ENCODE data around the gene DGKA. TPM values are rescaled to one million over a fixed set of nuclear protein-coding genes. Genes with fewer than 3 reads are reported as not detected.

Gene DGKA
- total and polyA plus RNA-seq, 2 of the 13 experiments (the other 11 are each of a cell fraction or from before 2014, with no cell fraction given): 2.4 to 5.4 TPM

Other genes starting within 250 kb of the DGKA start
- gene ITGA7, start 223.3 kb upstream of the DGKA start, total RNA-seq (2016; rRNA removed; fragmentation: Illumina TruSeq; extraction: Trizol): 0.24 and 0.75 TPM in 2 replicates
- gene ITGA7, start 223.3 kb upstream of the DGKA start, polyA plus RNA-seq (2011; rRNA removed): 0.65 and 1.8 TPM in 2 replicates
- gene BLOC1S1, start 215.1 kb upstream of the DGKA start, total RNA-seq (2016; rRNA removed; fragmentation: Illumina TruSeq; extraction: Trizol): 95.3 and 99.7 TPM in 2 replicates
- 50.5 and 55.1 TPM in 2 replicates for gene BLOC1S1, start 215.1 kb upstream of the DGKA start, polyA plus RNA-seq (2011; rRNA removed)
- 1.0 and 2.6 TPM in 2 replicates for gene RDH5, start 210.8 kb upstream of the DGKA start, total RNA-seq (2016; rRNA removed; fragmentation: Illumina TruSeq; extraction: Trizol)
- gene RDH5, start 210.8 kb upstream of the DGKA start, polyA plus RNA-seq (2011; rRNA removed): 5.7 TPM in 2 replicates
- gene CD63, start 202.2 kb upstream of the DGKA start, total RNA-seq (2016; rRNA removed; fragmentation: Illumina TruSeq; extraction: Trizol): 134 and 277 TPM in 2 replicates
- gene CD63, start 202.2 kb upstream of the DGKA start, polyA plus RNA-seq (2011; rRNA removed): 211 and 234 TPM in 2 replicates
- 1.4 and 1.5 TPM in 2 replicates for gene GDF11, start 188.0 kb upstream of the DGKA start, total RNA-seq (2016; rRNA removed; fragmentation: Illumina TruSeq; extraction: Trizol)
- 0.63 and 1.0 TPM in 2 replicates for gene GDF11, start 188.0 kb upstream of the DGKA start, polyA plus RNA-seq (2011; rRNA removed)
- gene SARNP, start 113.4 kb upstream of the DGKA start, total RNA-seq (2016; rRNA removed; fragmentation: Illumina TruSeq; extraction: Trizol): 95.4 and 137 TPM in 2 replicates
- 46.4 and 59.0 TPM in 2 replicates for gene SARNP, start 113.4 kb upstream of the DGKA start, polyA plus RNA-seq (2011; rRNA removed)
- 14.8 and 28.6 TPM in 2 replicates for gene ORMDL2, start 113.1 kb upstream of the DGKA start, total RNA-seq (2016; rRNA removed; fragmentation: Illumina TruSeq; extraction: Trizol)
- gene ORMDL2, start 113.1 kb upstream of the DGKA start, polyA plus RNA-seq (2011; rRNA removed): 24.0 and 30.2 TPM in 2 replicates
- 22.4 and 23.9 TPM in 2 replicates for gene DNAJC14, start 101.6 kb upstream of the DGKA start, total RNA-seq (2016; rRNA removed; fragmentation: Illumina TruSeq; extraction: Trizol)
- gene DNAJC14, start 101.6 kb upstream of the DGKA start, polyA plus RNA-seq (2011; rRNA removed): 4.3 and 6.4 TPM in 2 replicates
- gene MMP19, start 88.2 kb upstream of the DGKA start, total RNA-seq (2016; rRNA removed; fragmentation: Illumina TruSeq; extraction: Trizol): 0.07 TPM in 1 of 2 replicates, not detected in the other
- 0.08 and 0.16 TPM in 2 replicates for gene MMP19, start 88.2 kb upstream of the DGKA start, polyA plus RNA-seq (2011; rRNA removed)
- gene PYM1, start 3.3 kb upstream of the DGKA start, total RNA-seq (2016; rRNA removed; fragmentation: Illumina TruSeq; extraction: Trizol): 51.8 and 57.9 TPM in 2 replicates
- gene PYM1, start 3.3 kb upstream of the DGKA start, polyA plus RNA-seq (2011; rRNA removed): 40.7 and 44.0 TPM in 2 replicates
- gene PMEL, start 34.9 kb downstream of the DGKA start, total RNA-seq (2016; rRNA removed; fragmentation: Illumina TruSeq; extraction: Trizol): 0.35 and 0.49 TPM in 2 replicates
- 3.3 and 3.4 TPM in 2 replicates for gene PMEL, start 34.9 kb downstream of the DGKA start, polyA plus RNA-seq (2011; rRNA removed)
- 47.5 and 52.0 TPM in 2 replicates for gene CDK2, start 35.7 kb downstream of the DGKA start, total RNA-seq (2016; rRNA removed; fragmentation: Illumina TruSeq; extraction: Trizol)
- 42.0 and 52.6 TPM in 2 replicates for gene CDK2, start 35.7 kb downstream of the DGKA start, polyA plus RNA-seq (2011; rRNA removed)
- 26.0 and 33.1 TPM in 2 replicates for gene RAB5B, start 42.9 kb downstream of the DGKA start, total RNA-seq (2016; rRNA removed; fragmentation: Illumina TruSeq; extraction: Trizol)
- 68.3 and 70.4 TPM in 2 replicates for gene RAB5B, start 42.9 kb downstream of the DGKA start, polyA plus RNA-seq (2011; rRNA removed)
- 23.9 and 24.6 TPM in 2 replicates for gene SUOX, start 66.1 kb downstream of the DGKA start, total RNA-seq (2016; rRNA removed; fragmentation: Illumina TruSeq; extraction: Trizol)
- gene SUOX, start 66.1 kb downstream of the DGKA start, polyA plus RNA-seq (2011; rRNA removed): 25.9 and 28.9 TPM in 2 replicates
- gene IKZF4, start 89.9 kb downstream of the DGKA start, total RNA-seq (2016; rRNA removed; fragmentation: Illumina TruSeq; extraction: Trizol): 0.58 and 0.76 TPM in 2 replicates
- gene IKZF4, start 89.9 kb downstream of the DGKA start, polyA plus RNA-seq (2011; rRNA removed): 2.2 TPM in 2 replicates
- gene RPS26, start 110.8 kb downstream of the DGKA start, total RNA-seq (2016; rRNA removed; fragmentation: Illumina TruSeq; extraction: Trizol): 421 and 486 TPM in 2 replicates
- gene RPS26, start 110.8 kb downstream of the DGKA start, polyA plus RNA-seq (2011; rRNA removed): 137 and 150 TPM in 2 replicates
- gene ERBB3, start 149.0 kb downstream of the DGKA start, total RNA-seq (2016; rRNA removed; fragmentation: Illumina TruSeq; extraction: Trizol): 55.2 and 93.6 TPM in 2 replicates
- gene ERBB3, start 149.0 kb downstream of the DGKA start, polyA plus RNA-seq (2011; rRNA removed): 358 and 371 TPM in 2 replicates
- gene PA2G4, start 173.4 kb downstream of the DGKA start, total RNA-seq (2016; rRNA removed; fragmentation: Illumina TruSeq; extraction: Trizol): 240 and 281 TPM in 2 replicates
- 115 and 147 TPM in 2 replicates for gene PA2G4, start 173.4 kb downstream of the DGKA start, polyA plus RNA-seq (2011; rRNA removed)
- gene RPL41, start 185.5 kb downstream of the DGKA start, total RNA-seq (2016; rRNA removed; fragmentation: Illumina TruSeq; extraction: Trizol): 4,012 and 4,443 TPM in 2 replicates
- gene RPL41, start 185.5 kb downstream of the DGKA start, polyA plus RNA-seq (2011; rRNA removed): 6,595 and 7,670 TPM in 2 replicates
- gene ZC3H10, start 187.1 kb downstream of the DGKA start, total RNA-seq (2016; rRNA removed; fragmentation: Illumina TruSeq; extraction: Trizol): 1.9 and 2.3 TPM in 2 replicates
- 0.70 and 0.98 TPM in 2 replicates for gene ZC3H10, start 187.1 kb downstream of the DGKA start, polyA plus RNA-seq (2011; rRNA removed)
- gene ESYT1, start 197.1 kb downstream of the DGKA start, total RNA-seq (2016; rRNA removed; fragmentation: Illumina TruSeq; extraction: Trizol): 30.1 and 66.9 TPM in 2 replicates
- 71.0 and 80.1 TPM in 2 replicates for gene ESYT1, start 197.1 kb downstream of the DGKA start, polyA plus RNA-seq (2011; rRNA removed)
- 75.7 and 76.5 TPM in 2 replicates for gene MYL6B, start 221.4 kb downstream of the DGKA start, total RNA-seq (2016; rRNA removed; fragmentation: Illumina TruSeq; extraction: Trizol)
- 81.4 and 88.7 TPM in 2 replicates for gene MYL6B, start 221.4 kb downstream of the DGKA start, polyA plus RNA-seq (2011; rRNA removed)
- 1,192 and 1,778 TPM in 2 replicates for gene MYL6, start 227.2 kb downstream of the DGKA start, total RNA-seq (2016; rRNA removed; fragmentation: Illumina TruSeq; extraction: Trizol)
- gene MYL6, start 227.2 kb downstream of the DGKA start, polyA plus RNA-seq (2011; rRNA removed): 983 and 1,127 TPM in 2 replicates